WI38 (cell line): ENCODE data around the gene RNF4.

Experiments
- H3K4me3 ChIP-seq: 2 replicates; pipeline ENCODE4 v1.5.1; 2011; ENCODE audit warnings: low read depth, mild to moderate bottlenecking, control low read depth, low read length
- TF ChIP-seq, protein P1 (sequence below): IDR thresholded peaks from 2 replicates; pipeline ENCODE4 v1.5.1; 2012; ENCODE audit warnings: low read depth, mild to moderate bottlenecking, control low read depth, low read length

The RNF4 gene

DNA sequence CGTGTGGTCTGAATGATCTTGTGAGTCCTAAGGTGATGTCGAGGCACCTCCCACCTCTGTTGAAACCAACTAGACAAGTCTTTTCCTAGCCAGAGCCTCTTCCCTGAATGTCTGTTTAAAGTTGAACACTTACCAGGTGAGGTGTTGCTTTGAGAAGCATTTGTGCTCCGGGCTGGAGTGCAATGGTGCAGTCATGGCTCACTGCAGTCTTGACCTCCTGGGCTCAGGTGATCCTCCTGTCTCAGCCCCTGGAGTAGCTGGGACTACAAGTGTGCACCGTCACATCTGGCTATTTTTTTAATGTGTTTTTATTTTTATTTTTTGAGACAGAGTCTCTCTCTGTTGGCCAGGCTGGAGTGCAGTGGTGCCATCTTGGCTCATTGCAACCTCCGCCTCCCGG lies 18.1 kb downstream of the RNF4 start:
- TF ChIP-seq, protein P1, sequence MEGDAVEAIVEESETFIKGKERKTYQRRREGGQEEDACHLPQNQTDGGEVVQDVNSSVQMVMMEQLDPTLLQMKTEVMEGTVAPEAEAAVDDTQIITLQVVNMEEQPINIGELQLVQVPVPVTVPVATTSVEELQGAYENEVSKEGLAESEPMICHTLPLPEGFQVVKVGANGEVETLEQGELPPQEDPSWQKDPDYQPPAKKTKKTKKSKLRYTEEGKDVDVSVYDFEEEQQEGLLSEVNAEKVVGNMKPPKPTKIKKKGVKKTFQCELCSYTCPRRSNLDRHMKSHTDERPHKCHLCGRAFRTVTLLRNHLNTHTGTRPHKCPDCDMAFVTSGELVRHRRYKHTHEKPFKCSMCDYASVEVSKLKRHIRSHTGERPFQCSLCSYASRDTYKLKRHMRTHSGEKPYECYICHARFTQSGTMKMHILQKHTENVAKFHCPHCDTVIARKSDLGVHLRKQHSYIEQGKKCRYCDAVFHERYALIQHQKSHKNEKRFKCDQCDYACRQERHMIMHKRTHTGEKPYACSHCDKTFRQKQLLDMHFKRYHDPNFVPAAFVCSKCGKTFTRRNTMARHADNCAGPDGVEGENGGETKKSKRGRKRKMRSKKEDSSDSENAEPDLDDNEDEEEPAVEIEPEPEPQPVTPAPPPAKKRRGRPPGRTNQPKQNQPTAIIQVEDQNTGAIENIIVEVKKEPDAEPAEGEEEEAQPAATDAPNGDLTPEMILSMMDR: no peak
- no peak overlapping the region for H3K4me3 ChIP-seq

DNA sequence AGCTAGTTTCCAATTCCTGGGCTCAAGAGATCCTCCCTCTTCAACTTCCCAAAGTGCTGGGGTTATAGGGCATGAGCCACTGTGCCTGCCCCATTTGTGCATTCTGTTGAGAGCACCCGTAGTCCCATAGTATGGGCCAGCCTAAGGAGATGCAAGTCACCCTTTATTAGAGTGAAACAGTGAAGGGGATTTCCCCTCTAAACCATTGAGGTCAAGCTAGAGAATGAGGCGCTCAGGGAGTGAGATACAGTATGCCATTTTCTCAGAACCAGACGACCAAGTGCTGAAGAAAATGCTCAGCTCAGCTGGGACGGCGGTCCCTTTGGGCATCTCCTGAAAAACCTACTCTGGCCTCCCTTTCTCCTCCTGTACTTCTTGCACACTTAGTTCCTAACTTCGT lies 18.7 kb downstream of the RNF4 start:
- TF ChIP-seq, protein P1: no peak
- H3K4me3 ChIP-seq: no peak overlapping the region

DNA sequence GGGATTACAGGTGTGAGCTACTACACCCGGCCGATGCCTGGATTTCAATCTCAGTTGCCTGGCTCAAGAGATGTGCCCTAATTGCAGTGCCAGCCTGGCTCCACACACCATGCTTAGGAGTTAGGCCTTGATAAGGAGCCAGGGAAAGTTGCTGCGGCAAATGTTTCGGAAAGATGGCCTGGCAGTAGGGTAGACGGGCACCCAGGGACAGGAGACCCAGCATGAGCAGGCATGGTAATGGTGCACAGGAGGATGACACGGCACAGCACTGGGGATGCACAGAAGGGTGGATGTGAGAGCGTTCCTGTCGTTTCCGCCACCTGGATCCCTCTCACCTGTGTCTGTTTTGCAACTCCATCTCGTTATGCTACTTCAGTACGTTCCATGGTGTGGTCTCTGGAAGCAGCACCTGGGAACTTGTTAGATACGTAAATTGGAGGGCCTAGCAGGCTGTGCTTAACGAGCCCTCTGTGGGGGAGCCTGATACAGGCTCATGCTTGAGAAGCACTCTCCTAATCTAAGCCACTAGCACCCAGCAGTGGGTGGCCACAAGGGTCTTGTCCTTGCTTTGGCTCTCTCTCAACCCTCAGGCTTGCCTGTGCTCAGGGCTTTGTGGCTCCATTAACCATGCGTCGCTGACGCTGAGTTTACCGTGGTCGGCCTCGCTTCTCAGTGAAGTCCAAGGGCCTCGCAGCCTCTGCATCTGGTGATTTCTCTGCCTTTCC lies 20.3 kb downstream of the RNF4 start:
- no peak overlapping the region for H3K4me3 ChIP-seq

DNA sequence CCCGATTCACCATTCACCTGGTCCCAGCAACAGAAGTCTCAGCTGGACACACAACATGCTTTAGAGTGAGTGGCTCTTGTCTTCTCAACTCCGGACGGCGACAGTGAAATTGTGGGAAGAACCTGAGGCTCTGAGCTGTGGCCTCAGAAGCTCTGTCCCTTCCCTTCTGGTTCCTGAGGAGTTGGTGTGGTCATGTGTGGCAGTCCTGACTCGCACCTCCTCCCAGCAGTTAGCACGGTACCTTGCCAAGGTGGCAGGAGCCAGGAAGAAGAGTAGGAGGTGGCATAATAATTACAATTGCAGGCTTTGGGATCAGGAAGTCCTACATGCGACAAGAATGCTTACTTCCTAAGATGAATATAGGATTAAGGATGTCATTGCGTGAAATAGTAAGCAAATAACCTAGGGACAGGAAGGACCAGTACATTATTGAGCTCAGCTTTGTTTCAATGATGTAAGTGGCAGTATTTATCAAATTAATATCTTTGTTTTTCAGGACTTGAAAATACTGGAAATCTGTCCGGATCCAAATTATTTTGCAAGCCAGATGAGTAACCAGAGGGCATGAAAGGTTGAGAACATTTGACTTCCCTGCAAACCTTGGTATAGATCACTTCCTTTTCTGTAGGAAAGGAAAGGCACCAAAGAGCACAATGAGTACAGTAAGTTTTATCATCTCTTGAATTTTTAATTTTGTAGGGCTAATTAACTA lies 21.1 kb downstream of the RNF4 start:
- TF ChIP-seq, protein P1: no peak
- H3K4me3 ChIP-seq: no peak overlapping the region

More for the DNA sequence above, 20.3 kb downstream of the RNF4 start:
- TF ChIP-seq, protein P1: no peak

DNA sequence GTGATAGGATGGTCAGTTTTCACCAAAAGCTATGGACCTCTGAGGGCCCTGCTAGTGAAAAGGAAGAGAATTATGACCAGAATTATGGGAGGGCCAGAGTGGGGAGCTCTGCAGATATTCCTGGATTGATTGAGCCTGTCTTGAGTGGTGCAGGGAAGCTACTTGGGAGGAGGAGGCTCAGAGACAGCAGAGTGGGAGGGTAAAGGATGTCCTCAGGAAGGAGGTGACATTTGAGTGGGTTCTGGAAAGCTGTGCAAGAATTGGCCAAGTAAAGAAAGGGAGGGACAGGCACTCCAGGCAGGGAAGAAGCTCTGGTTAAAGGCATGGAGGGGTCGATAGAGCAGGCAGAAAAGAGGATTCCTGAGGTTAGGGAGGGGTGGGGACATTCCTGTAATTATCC lies 24.1 kb downstream of the RNF4 start:
- H3K4me3 ChIP-seq: no peak overlapping the region
- TF ChIP-seq, protein P1: no peak

DNA sequence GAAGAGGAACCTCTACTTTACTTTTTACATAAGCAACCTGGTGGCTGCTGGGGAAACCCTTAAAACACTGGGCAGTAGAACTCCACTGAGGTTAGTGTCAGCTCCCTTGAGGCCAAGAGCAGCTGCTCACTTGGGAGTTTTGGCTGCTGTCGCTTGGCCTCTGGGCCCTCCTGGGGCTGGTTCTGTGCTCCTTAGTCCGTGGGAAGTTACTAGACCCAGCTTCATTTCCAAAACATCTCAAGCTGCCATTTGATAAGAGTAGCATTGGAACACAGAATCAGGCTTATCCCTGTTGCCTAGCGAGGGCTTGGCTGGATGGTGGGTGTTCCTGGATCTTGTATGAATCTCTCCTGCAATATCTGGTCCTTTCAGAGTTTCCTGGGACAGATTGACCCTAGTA lies 26.1 kb downstream of the RNF4 start:
- H3K4me3 ChIP-seq: no peak overlapping the region
- TF ChIP-seq, protein P1: no peak

DNA sequence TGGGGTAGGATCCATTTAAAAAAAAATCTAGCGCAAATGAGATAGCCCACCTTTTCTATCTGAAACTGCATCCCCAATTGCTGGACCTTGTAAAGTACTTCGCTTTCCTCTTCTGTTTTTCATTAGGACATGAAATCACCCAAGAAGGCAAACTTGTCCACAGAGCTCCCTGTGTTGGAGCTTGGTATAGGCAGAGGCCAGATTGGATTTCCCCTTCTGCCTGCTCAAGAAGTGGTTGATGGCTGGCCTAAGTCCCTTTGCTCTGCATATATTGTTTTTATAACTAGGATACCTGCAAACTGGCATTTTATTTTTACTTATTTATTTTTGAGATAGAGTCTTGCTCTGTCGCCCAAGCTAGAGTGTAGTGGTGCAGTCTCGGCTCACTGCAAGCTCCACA lies 28.4 kb downstream of the RNF4 start:
- H3K4me3 ChIP-seq: no peak overlapping the region
- TF ChIP-seq, protein P1: no peak
